Transverse colon (tissue), 4 donors: ENCODE results near the gene ZC3H12C. TPM values are rescaled to one million over a fixed set of nuclear protein-coding genes. Genes with fewer than 3 reads are reported as not detected.
"Not testable (repeated sequence)": the region's sequence is repeated elsewhere in the genome, so short reads cannot be mapped to it uniquely, and the experiment has no call there.

Experiments used
- DNase-seq: peaks from one replicate; pipeline ENCODE4 v3.0.0-alpha.2; 2019
- H3K27ac ChIP-seq, 4 donors: fragments of 200-600 bp; sonication (generic); 2 replicates each; pipeline ENCODE4 v1.5.1; 2016 to 2018; ENCODE audit warnings: inconsistent platforms in 4 of 4
- H3K27me3 ChIP-seq: fragments of 200-600 bp; sonication (generic); 2 replicates; pipeline ENCODE4 v1.5.1; 2017; ENCODE audit warnings: inconsistent platforms
- H3K36me3 ChIP-seq, 4 donors: fragments of 200-600 bp; sonication (generic); 2 replicates each; pipeline ENCODE4 v1.5.1; 2017 to 2019; ENCODE audit warnings: inconsistent platforms in 4 of 4
- H3K4me1 ChIP-seq, 4 donors: fragments of 200-600 bp; sonication (generic); 2 replicates each; pipeline ENCODE4 v1.5.1; 2017 to 2020; ENCODE audit warnings: inconsistent platforms in 4 of 4
- H3K4me3 ChIP-seq, 4 donors: fragments of 200-600 bp; sonication (generic); 1 replicate in 1 of 4; 2 replicates in 3 of 4; pipeline versions ENCODE4 v1.5.1 to v1.6.1; 2017 to 2019; ENCODE audit warnings: inconsistent platforms in 4 of 4
- H3K9me3 ChIP-seq, 2 donors: fragments of 200-600 bp; sonication (generic); 2 replicates each; pipeline ENCODE4 v1.5.1; 2017 to 2019; ENCODE audit warnings: inconsistent platforms in 2 of 2
- CTCF ChIP-seq, 5 experiments: fragments of 200-600 bp in 3 of 5; fragments of 450-650 bp in 2 of 5; sonication (generic) in 3 of 5; IDR thresholded peaks; 1 replicate in 2 of 5; 2 replicates in 3 of 5; pipeline ENCODE4 v1.5.1; 2016 to 2017; ENCODE audit warnings: antibody characterized with exemption in 5 of 5, inconsistent platforms in 3 of 5, mild to moderate bottlenecking in 2 of 5, moderate library complexity in 1 of 5
- EP300 ChIP-seq: sonication (generic); formaldehyde crosslinking; IDR thresholded peaks from one replicate; pipeline ENCODE4 v1.6.1; 2017; ENCODE audit warnings: antibody characterized with exemption, low read depth
- POLR2A ChIP-seq: fragments of 450-650 bp; IDR thresholded peaks from one replicate; pipeline ENCODE4 v1.6.1; 2016; ENCODE audit warnings: antibody characterized with exemption, mild to moderate bottlenecking, moderate library complexity
- POLR2AphosphoS5 ChIP-seq, 3 donors: sonication (generic); formaldehyde crosslinking; IDR thresholded peaks; one replicate each; pipeline ENCODE4 v1.6.1; 2016; ENCODE audit warnings: antibody characterized with exemption in 3 of 3
- whole genome bisulfite sequencing, 2 donors: methylation state at CpG; one replicate each; pipeline ENCODE4 v1.1.5; 2018; ENCODE audit warnings: low coverage in 1 of 2; 5-methylcytosine and 5-hydroxymethylcytosine counted together
- in situ Hi-C, 4 donors: fragments of 200-750 bp; cut with MboI; loops; one replicate each; pipeline versions ENCODE4 v1.15.0 to v1.15.1; 2017; ENCODE audit warnings: low sequenced_read_pairs in 3 of 4, low pct_ligation_motif_present in 1 of 4, low pct_unique_long_range_greater_than_20kb in 1 of 4
- intact Hi-C: fragments of 100-400 bp; cut with DNase I; formaldehyde crosslinking; loops from one replicate; pipeline ENCODE4 v1.15.1; 2023; ENCODE audit warnings: low total_unique reads
- total RNA-seq, 4 donors: library from RNA; depleted of rRNA; stranded (reverse); fragments of >200 nt; gene quantifications; one replicate each; pipeline ENCODE4 v1.1.0, GENCODE V29; 2016

The ZC3H12C gene
- total RNA-seq, 4 donors from 2014 or later = 6.4 to 21.2 (median 14.4) TPM

- in situ Hi-C loops = loop anchor here in 3 of 4 donors (25.0 kb wide), 3 partner anchors 248 to 1252 kb away; partner anchors contain the start of gene POU2AF2 (in 1 of the 3)
- no peaks in the 10 kb centered on the region for H3K4me1 ChIP-seq
- intact Hi-C loops = no loop called here
- H3K4me3 ChIP-seq = no peak overlapping the region
- no peaks in the 10 kb centered on the region for H3K9me3 ChIP-seq
- 84 to 86% methylated on average over 1 to 7 of the region's 7 CpGs for WGBS, 2 donors
- no peak for DNase-seq
- no peak for TF ChIP-seq POLR2A
- no peak overlapping the region for H3K27ac ChIP-seq
- no peaks in the 10 kb centered on the region for H3K36me3 ChIP-seq
- no peaks in the 10 kb centered on the region for H3K27me3 ChIP-seq
Measured at GRCh38 chr11:110185599-110185998, 92.4 kb downstream of the ZC3H12C start.

- H3K36me3 ChIP-seq = no peaks in the 10 kb centered on the region
- no peak overlapping the region for H3K27ac ChIP-seq
- 80 to 96% methylated on average over 1 to 5 of the region's 5 CpGs for WGBS, 2 donors
- TF ChIP-seq POLR2A (no peak), POLR2AphosphoS5 (IDR thresholded peaks at IDR 0.05) (no peak), CTCF (IDR thresholded peaks at IDR 0.05) (no peak), EP300 (no peak)
- intact Hi-C loops = no loop called here
- H3K4me3 ChIP-seq = no peak overlapping the region
- H3K4me1 ChIP-seq = no peaks in the 10 kb centered on the region
- no peaks in the 10 kb centered on the region for H3K27me3 ChIP-seq
- no peaks in the 10 kb centered on the region for H3K9me3 ChIP-seq
- DNase-seq = no peak
- in situ Hi-C loops = loop anchor here in 3 of 4 donors (25.0 kb wide), 3 partner anchors 249 to 1251 kb away; partner anchors contain the start of gene POU2AF2 (in 1 of the 3)
Measured at GRCh38 chr11:110186456-110186855, 93.3 kb downstream of the ZC3H12C start.

GRCh38 chr11:110186867-110187266, 93.7 kb downstream of the ZC3H12C start:
- Histone ChIP-seq H3K4me1 (no peaks in the 10 kb centered on the region), H3K27ac (no peak overlapping the region), H3K9me3 (no peaks in the 10 kb centered on the region), H3K4me3 (no peak overlapping the region), H3K36me3 (no peaks in the 10 kb centered on the region), H3K27me3 (no peaks in the 10 kb centered on the region)
- intact Hi-C loops = no loop called here
- WGBS, 2 donors = 87% methylated on average over 4 of the region's 4 CpGs; no CpG with 5 or more reads in 1 of the 2 donors
- in situ Hi-C loops = loop anchor here in 3 of 4 donors (25.0 kb wide), 3 partner anchors 250 to 1250 kb away; partner anchors contain the start of gene POU2AF2 (in 1 of the 3)
- no peak for DNase-seq
- no peak for TF ChIP-seq EP300
- TF ChIP-seq POLR2AphosphoS5 (IDR thresholded peaks at IDR 0.05) = no peak
- TF ChIP-seq POLR2A = no peak
- no peak for TF ChIP-seq CTCF (IDR thresholded peaks at IDR 0.05)

GRCh38 chr11:110187731-110188130, 94.5 kb downstream of the ZC3H12C start:
- Histone ChIP-seq H3K4me1 (no peaks in the 10 kb centered on the region), H3K4me3 (no peak overlapping the region), H3K27ac (no peak overlapping the region), H3K36me3 (no peaks in the 10 kb centered on the region), H3K27me3 (no peaks in the 10 kb centered on the region), H3K9me3 (no peaks in the 10 kb centered on the region)
- TF ChIP-seq POLR2A (no peak), CTCF (IDR thresholded peaks at IDR 0.05) (no peak), EP300 (no peak)
- DNase-seq = no peak
- in situ Hi-C loops = loop anchor here in 3 of 4 donors (25.0 kb wide), 3 partner anchors 250 to 1250 kb away; partner anchors contain the start of gene POU2AF2 (in 1 of the 3)
- 91 to 100% methylated on average over 3 to 6 of the region's 6 CpGs for WGBS, 2 donors
- intact Hi-C loops = no loop called here

GRCh38 chr11:110190885-110191284, 97.7 kb downstream of the ZC3H12C start:
- DNase-seq = no peak
- in situ Hi-C loops = loop anchor here in 3 of 4 donors (25.0 kb wide), 3 partner anchors 254 to 1246 kb away; partner anchors contain the start of gene POU2AF2 (in 1 of the 3)
- Histone ChIP-seq H3K36me3 (no peaks in the 10 kb centered on the region), H3K27ac (no peak overlapping the region), H3K4me3 (no peak overlapping the region), H3K27me3 (no peaks in the 10 kb centered on the region), H3K9me3 (no peaks in the 10 kb centered on the region), H3K4me1 (peaks cover 0 to 4% (median 3%) of the 10 kb centered on the region in 4 donors)
- no peak for TF ChIP-seq EP300
- no peak for TF ChIP-seq POLR2A
- TF ChIP-seq CTCF (IDR thresholded peaks at IDR 0.05) = no peak
- TF ChIP-seq POLR2AphosphoS5 (IDR thresholded peaks at IDR 0.05) = no peak
- WGBS, 2 donors = 80 to 83% methylated on average over 1 of the region's 1 CpG
- intact Hi-C loops = no loop called here

- intact Hi-C loops, H3K9me3 ChIP-seq, H3K4me3 ChIP-seq, H3K27me3 ChIP-seq, H3K27ac ChIP-seq, DNase-seq, H3K4me1 ChIP-seq, H3K36me3 ChIP-seq: not testable (repeated sequence)
- in situ Hi-C loops = loop anchor here in 3 of 4 donors (25.0 kb wide), 3 partner anchors 255 to 1245 kb away; partner anchors contain the start of gene POU2AF2 (in 1 of the 3)
- WGBS, 2 donors = 74 to 89% methylated on average over 4 of the region's 4 CpGs
Measured at GRCh38 chr11:110192604-110193282, 99.6 kb downstream of the ZC3H12C start.
